TTC549 (cell line): ENCODE data around the gene RPE65.
A peak's percentile ranks its signal among the peaks of the same experiment; 100 is the strongest.
"Not testable (repeated sequence)": the region's sequence is repeated elsewhere in the genome, so short reads cannot be mapped to it uniquely, and the experiment has no call there.

Experiments used
- FAIRE-seq: peaks from 2 replicates; lab custom pipeline; 2012; peaks lifted over from hg19 to GRCh38; lab: Jason Lieb, UNC

Gene RPE65

GRCh38 chr1:68449901-68450300 is at the start of gene RPE65:
Gene RPE65 (minus strand): TSS chr1:68449954. CDS start chr1:68449905, 49 bp downstream.
- FAIRE-seq: no peak

- FAIRE-seq: no peak
Measured at GRCh38 chr1:68497358-68497698, 47.6 kb upstream of the RPE65 start.

GRCh38 chr1:68496680-68497357 is 47.1 kb upstream of the RPE65 start, which contains the start of gene DEPDC1:
Gene DEPDC1 (minus strand): TSS chr1:68497082. CDS start chr1:68496999, 83 bp downstream.
- FAIRE-seq: peak; percentile 46

GRCh38 chr1:68495968-68496679 is 46.4 kb upstream of the RPE65 start:
- FAIRE-seq: no peak

GRCh38 chr1:68495532-68495931 is 45.8 kb upstream of the RPE65 start:
- no peak for FAIRE-seq

GRCh38 chr1:68493193-68493592 is 43.4 kb upstream of the RPE65 start:
- FAIRE-seq: no peak

GRCh38 chr1:68492255-68492654 is 42.5 kb upstream of the RPE65 start:
- not testable (repeated sequence) for FAIRE-seq

- no peak for FAIRE-seq
Measured at GRCh38 chr1:68490046-68490651, 40.4 kb upstream of the RPE65 start.

GRCh38 chr1:68485431-68486022 is 35.8 kb upstream of the RPE65 start:
- FAIRE-seq: no peak

- FAIRE-seq: no peak
Measured at GRCh38 chr1:68484618-68485017, 34.9 kb upstream of the RPE65 start.

GRCh38 chr1:68481041-68481440 is 31.3 kb upstream of the RPE65 start:
- no peak for FAIRE-seq

GRCh38 chr1:68479501-68479900 is 29.7 kb upstream of the RPE65 start:
- no peak for FAIRE-seq

- FAIRE-seq: no peak
Measured at GRCh38 chr1:68478662-68479061, 28.9 kb upstream of the RPE65 start.

- peak; percentile 20 for FAIRE-seq
Measured at GRCh38 chr1:68476626-68477025, 26.9 kb upstream of the RPE65 start.

GRCh38 chr1:68473060-68473459 is 23.3 kb upstream of the RPE65 start:
- FAIRE-seq: no peak

- FAIRE-seq: peak; percentile 85
Measured at GRCh38 chr1:68470388-68470970, 20.7 kb upstream of the RPE65 start.

- no peak for FAIRE-seq
Measured at GRCh38 chr1:68464891-68465290, 15.1 kb upstream of the RPE65 start.

GRCh38 chr1:68460935-68461334 is 11.2 kb upstream of the RPE65 start:
- no peak for FAIRE-seq

GRCh38 chr1:68459796-68460195 is 10.0 kb upstream of the RPE65 start:
- FAIRE-seq: no peak

GRCh38 chr1:68459091-68459490 is 9.3 kb upstream of the RPE65 start:
- no peak for FAIRE-seq

GRCh38 chr1:68456202-68456601 is 6.4 kb upstream of the RPE65 start:
- no peak for FAIRE-seq

GRCh38 chr1:68454534-68454933 is 4.8 kb upstream of the RPE65 start:
- FAIRE-seq: no peak
